ENCODE measurements around the gene ENPP6.

DNA sequence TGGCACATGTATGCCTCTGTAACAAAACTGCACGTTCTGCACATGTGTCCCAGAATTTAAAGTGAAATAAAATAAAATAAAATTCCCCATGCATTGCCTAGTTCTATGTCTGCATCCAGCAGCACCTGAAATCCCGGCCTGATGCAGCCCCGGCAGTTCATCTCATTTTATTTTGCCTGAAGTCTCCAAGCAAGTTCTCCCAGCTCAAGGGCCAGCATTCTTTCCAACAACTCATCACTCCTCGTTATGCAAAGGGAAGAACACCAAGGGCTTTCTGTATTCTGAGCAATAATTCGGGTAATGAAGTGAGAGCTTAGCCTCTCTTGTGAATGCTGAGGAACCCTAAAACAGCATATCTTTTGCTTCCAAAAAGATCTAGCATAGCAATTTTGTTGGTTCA, 2.7 kb downstream of the ENPP6 start:
- TF ChIP-seq EZH2phosphoT487 (IDR thresholded peaks at IDR 0.05; ENCODE audit: low read length): no peak
- TF ChIP-seq EZH2 (optimal IDR thresholded peaks at IDR 0.05; ENCODE audit: low read depth, low read length): no peak
